COLO829 (cell line): ENCODE data around the gene GRIN2C.

Experiments used
- DNase-seq: peaks from one replicate; pipeline ENCODE4 v3.0.0; 2012; ENCODE audit warnings: low spot score

The GRIN2C gene

DNA sequence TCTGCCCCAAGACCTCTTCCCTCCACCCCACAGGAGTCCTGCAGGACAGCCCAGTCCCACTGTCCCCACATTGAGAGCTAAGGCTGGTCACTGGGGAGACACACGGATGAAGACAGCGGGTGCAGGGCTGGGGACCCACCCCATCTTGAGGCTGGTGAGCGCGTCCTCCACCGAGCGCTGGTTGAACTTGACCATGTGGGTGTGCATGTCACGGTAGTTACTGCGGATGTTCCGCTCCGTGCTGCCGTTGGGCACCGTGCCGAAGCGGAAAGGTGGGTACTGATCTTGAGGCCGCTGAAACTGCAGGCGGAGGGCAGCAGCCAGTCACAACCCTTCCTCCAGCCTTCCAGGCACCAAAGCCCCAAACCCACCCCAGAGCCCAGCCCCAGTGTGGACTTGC lies 13.1 kb downstream of the GRIN2C start:
- no peak for DNase-seq

DNA sequence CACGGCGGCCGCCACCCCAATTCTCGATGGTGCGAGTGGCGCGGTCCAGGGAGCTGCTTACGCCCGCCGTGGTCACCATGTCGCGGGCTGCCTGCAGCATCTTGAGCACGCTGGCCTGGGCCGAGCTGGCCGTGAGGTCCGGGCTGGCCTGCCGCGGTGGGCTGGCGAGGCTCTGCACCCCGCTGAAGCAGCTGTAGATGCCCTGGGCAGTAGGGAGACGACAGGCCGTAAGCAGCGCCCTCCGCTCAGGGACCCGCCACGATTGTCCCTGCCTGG lies 16.4 kb downstream of the GRIN2C start:
- no peak for DNase-seq

DNA sequence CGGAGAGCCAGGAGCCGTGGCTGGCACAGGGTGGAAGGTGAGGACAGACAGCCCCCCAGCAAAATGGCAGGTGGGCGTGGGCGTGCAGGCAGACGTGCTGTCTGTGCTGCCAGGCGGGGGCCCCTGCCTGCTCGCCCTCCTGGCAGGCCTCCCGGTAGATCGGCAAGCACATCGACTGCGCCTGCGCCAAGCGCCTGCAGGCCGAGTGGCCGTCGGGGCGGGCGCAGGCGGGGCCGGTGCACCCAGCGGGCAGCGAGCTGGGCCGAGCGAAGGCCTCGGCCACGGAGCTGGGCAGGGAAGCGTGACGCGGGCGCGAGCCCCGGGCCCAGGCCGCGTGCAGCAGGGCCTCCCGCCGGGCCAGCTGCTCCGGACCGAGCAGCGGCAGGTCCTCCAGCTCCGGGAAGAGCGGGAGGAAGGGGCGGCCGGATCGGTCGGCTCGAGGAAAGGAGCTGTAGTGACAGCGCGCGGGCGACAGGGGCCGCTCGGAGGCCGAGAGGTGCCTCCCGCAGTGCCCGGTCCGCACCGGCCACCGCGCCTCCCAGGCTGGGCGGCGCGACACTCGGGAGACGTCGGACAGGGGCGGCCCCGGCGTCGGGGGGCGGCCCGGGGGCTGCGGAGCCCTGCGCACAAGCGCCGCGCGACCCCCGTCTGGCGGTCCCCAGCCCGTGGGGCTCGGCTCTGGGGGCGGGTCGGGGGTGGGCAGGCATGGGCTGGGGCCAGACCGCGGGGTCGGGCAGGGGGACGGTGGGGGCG lies 16.9 kb downstream of the GRIN2C start:
- no peak for DNase-seq

DNA sequence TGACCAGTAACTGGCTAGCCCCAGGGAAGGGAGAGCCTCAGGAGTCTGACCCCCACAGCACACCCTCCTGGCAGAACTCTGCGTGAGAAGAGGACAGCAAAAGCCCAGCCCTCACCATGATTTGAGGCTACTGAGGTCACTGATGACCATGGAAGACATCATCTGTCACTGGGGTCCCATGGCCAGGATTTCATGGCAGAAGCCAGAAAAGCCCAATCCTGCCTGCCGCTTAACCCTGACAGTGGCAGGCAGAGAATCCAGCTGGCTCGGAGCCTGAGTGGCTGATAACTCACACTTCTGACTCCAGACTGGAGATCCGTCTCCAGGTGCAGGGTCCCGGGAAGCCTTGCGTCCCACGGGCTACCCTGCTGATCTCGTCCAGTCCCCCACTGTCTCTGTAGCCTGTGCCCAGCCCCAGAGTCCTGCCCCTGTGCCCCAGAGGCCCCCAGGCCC lies 17.5 kb downstream of the GRIN2C start:
- DNase-seq: no peak

DNA sequence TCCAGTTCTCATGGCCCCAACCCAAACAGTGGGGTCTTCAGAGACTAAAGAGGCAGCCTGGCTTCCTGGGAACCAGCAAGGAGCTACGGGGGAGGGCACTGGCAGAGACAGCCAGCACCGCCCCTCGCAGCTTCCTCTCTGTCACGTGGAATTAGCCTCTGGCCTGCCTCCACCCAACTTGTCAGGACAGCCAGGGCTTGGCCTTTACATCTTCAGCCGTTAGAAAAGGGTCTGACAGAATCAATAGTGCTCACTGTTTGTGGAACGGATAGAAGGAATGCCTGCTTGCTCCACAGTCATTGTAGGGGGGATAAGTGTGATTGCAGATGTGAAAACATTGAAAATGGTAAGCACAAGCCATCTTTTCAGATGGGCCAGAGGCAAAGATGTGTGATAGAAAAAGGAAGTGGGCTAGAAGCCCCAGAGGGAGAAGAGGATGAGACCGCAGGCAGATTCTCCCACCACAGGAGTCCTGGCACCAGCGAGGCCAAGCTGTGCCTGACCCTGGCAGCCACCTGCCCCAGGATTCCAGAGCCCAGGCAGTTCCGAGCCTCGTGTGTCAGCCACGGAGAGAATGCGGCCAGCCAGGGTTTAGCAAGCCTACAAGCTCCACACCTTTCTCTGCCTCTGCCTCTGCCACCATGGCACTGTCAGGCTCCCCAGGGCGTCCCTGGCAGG lies 18.6 kb downstream of the GRIN2C start:
- DNase-seq: peak; percentile 77

DNA sequence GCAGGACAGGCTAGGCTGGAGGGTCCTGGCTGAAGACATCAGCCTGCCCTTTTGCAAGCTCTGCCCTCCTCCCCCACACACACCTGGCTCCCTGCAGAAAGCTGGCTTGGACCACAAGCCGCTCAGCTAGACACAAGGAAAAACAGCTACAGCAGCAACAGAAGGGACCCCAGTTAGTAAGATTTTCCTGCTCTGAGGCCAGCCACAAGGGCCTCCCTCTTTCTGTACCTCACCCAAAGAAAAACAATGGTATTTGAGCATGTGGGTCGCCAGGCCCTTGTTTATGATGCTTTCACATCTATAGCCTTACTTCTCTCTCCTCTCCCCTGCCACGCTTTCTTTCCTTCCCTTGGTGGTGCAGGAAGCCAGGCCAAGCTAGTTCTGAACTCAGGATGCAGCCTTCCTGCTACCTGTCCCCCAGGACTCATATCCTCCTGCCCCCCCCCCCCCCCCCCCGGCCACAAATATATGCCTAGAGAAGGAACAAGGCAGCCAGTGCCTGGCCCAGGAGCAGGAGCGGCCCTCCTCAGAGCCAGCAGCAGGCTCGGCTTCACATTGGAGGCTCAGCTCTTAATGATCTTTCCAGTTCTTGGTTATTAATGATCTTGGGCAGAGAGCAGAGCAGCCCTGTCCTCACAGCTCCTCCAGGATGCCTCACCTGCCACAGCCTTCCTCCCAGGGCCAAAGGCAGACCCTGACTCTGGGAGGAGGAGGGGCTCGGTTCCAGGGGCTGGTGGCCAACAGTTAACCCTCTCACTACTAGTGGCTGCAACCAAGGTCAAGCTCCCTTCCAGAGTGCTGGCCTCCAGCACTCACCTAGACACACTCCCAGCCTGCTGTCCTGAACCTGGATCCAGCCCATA lies 19.5 kb downstream of the GRIN2C start:
- DNase-seq: no peak

DNA sequence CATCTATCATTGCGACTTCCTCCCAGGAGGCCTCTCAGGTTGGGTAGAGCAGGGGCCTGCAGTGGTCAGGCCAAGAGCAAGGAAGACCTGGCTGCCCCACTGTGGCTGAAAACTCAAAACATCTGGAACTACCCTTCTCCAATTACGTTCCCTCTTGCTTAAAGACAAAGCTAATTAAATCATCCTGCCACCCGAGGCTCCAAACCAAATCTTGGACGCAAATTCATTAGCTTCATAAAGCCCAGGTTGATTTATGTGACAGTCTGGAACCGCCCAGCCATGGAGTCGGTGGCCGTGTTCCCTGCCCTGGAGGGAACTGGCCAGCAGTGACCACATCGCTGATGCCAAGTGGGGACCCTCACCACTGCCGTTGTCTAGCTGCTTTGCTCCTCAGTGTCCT lies 21.4 kb downstream of the GRIN2C start:
- no peak for DNase-seq

DNA sequence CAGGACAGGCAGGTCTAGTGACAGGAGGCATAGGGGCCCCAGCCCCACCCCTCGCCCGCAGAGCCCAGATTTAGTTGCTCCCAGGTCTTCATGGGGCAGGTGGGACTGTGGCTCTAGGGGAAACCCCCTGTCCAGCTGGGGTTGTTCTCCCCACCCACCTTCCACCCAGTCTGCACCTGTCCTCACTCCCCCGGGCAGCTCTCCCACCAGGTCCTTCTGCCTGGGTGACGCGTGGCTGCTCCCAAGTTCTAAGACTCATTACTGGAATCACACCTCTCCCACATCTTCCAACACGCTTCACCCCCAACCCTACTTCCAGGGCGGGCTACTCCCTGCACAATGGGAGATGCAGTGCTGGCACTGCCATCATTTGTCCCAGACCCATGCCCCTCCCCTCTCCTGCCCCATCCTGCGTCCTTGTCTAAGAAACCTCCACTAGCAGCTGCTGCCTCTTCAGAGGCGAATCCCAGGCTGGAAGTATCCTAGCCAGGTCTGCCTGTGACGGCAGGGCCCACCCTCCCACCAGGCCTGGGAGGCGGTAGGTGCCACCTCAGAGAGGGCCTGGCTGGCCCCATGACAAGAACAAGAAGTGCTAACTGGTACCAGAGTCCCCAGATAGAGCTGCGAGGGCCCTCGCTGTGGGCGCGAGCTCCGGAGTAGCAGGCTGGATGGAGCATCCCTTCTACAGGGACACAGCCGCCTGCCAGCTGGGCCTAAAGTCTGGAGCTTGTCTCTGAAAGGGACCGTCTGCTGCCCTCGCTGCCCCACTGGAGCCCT lies 22.8 kb downstream of the GRIN2C start:
- DNase-seq: no peak

DNA sequence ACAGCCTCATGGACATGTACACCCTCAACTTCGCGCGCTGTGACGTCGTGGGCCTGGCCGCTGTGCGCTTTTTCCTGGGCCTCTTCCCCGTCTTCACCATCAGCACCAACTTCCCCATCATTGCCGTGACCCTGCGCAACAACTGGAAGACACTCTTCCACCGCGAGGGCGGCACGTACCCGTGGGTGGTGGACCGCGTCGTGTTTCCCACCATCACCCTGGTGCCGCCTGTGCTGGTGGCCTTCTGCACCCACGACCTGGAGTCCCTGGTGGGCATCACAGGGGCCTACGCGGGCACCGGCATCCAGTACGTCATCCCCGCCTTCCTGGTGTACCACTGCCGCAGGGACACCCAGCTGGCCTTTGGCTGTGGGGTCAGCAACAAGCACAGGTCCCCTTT lies 23.5 kb downstream of the GRIN2C start:
- DNase-seq: no peak

DNA sequence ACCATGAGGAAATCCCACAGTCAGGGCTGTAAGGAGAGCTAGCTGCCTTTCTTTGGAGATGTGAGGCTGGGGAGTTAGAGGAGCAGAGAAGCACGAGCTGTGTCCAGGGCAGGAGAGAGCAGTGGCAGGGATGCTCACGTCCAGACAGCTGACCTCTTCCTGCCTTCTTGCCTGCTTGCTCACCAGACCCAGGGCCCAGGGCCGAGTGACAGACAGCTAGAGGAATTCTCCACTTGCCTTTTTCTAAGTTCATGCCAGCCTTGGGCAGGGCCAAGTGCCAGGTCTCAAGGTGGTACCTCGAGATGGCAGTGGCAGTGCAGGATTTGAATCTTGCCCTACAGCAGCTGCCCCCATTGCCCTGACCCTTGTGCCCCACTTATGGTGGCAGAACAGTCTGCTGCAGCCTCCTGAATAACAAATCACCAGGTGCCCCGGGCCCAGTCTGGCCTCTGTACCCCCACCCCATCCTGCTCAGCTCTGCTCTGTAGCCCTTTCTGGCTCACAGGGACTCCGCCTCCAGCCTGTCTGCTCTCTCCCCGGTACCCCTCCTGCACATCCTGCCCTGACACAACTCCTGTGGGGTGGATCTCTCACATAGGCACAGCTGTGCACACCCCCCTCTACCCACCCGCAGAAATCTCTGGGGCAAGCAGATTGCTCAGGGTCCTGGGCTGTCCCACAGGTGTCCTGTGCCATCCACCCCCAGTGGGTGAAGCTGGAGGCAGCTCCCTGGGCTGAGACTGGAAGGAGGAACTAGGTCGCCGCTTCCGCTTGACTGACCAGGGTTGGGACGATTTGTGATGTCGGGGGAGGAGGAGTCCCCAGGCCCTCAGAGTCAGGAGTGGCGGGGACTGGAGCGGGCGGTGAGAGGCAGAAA lies 25.9 kb downstream of the GRIN2C start:
- no peak for DNase-seq

DNA sequence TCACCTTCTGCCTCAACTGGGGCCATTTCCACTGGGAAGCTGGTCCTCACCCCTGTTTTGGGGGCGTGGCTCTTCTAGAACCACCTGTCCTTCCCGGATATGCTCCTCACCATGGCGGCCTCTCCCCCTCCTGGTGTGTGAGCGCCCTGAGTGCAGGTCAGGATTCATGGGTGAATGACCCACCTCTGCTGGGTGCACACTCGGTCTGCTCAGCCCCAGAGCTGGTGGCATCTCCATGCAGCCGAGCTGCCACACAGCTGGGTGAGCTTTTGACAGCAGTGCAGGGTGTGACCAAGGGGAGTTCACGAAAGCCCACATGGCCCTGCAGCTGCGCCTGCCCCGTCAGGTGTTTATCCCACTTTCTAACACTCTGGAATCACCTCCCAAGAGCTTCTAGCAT lies 27.3 kb downstream of the GRIN2C start:
- DNase-seq: no peak

DNA sequence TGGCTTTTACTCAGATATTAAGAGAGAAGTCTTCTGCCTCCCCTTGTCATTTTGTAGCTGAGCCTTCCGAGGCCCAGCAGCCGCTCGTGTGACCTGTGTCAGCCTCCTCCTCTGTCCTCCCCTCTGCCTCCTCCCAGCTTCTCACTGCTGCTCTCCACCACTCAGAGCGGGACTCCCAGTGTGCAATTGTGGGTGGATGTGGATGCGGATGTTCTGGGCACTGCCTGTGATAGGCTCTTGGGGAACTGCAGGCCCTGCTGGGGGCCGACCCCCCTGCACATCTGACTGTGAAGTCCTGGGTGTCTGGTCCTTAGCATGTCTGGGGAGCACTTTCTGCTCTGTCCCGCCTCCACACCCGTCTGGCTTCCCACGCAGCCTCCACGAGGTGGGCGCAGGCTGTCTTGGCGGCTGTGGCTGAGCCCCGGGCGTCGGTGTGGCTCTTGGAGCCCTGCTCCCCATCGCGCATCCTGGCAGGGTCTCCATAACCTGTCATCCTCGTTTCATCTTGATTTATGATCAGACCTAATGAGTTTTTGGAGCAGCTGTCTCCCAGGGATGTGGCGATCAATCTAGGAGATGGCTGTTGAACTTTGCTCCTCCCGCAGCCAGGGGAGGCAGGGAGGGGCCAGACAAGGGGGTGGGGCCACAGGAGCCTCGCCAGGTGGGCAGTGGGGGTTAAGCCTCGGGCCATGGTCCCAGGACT lies 28.1 kb downstream of the GRIN2C start:
- no peak for DNase-seq

DNA sequence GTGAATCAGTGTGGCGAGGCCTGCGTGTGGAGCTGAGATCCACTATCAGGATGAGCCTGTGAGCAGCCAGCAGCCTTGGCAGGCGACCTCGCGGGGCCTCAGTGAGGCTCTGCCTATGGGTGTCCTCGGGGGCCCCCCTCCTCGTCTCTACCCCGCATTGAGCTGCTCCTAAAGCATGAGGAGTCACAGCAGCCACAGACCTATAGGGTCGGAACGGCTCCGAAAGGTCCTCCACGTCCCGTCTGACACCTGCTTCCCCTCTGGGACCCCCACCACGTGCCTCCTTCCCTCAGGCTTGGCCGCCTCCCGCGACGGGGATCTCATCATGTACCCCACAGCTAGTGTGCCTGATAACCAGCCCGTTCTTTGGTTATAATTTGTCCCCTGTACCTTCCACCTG lies 28.8 kb downstream of the GRIN2C start:
- DNase-seq: no peak

DNA sequence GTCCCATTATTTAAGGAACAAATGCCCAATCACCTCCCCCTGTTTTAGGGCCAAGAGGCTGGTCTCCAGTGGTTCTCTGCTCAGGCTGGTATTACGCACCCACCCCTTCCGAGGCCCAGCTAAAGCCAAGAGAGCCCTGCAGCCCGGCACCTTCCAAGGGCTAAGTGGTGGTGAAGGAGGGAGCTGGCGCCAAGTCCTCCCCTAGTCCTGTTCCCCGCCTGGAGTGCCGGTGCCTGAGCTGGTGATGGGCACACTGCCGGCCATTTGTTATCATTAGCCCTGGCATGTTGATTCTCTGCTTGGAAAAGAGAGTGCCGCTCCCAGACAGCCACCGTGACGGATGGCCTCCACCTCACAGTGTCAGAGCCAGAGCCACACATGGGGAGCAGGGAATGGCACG lies 31.9 kb downstream of the GRIN2C start:
- no peak for DNase-seq

DNA sequence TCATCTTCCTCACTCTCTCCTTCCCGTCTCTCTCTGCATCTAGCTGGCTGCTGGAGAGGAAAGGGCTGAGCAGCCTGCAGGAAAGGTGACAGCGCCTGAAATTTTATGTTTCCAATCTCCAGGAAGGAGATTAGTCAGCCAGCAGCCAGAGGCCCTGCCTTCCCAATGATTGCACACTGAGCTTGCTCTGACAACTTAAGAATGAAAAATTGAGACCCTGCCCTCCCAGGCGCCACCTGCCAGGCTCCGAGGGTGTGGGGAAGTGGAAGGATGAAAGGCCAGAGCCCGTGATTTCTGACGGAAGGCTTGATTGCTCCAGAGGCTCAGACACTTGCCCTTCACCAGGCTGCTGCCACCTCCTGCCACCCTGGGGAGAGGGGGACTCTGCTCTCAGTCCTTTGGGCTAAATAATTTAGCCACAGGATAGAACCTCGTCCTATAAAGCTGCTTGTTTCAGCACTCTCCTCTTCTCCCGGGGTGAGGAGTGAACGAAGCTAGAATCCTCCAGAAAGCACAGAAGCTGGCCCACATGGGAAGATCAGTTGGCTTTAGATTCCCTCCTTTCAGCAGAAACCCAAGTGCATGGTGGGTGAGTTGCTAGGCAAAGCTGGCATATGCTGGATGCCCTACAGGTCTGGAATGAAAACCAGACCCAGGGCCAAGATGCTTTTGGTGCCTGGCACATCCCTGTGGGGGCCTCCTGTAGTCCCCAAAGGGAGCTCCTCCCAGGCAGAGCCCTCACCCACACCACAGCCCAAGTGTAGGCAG lies 33.5 kb downstream of the GRIN2C start:
- DNase-seq: no peak

DNA sequence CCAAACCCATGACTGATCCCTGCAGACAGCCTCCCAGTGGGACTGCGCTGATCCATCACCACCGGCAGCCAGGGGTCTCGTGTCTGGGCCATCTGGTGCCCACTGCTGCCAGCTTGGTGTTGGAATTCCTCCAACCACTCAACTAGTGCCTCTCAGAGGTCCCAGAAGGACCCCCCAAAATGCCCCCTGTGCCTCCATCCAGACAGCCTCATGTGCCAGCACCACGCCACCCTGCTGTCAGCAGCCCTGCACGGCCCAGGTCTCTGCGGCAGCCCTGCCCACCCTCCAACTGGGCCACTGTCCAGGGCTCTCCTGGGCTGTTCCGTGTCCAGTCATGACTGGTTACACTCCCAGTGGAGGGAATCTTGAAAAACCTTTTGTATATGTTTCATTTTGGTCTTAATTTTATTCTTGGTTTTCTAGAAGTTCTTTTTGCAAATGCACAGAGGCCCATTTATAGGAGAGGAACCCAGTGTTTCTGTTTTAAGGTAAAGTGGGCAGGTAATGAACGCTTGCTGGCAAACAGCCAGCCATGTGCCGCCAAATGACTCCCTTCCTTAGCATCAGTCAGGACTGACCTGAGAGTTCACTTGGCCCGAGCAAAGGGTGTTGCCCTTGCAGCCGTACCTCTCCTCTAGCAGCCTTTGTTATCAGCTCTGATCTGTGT lies 34.6 kb downstream of the GRIN2C start:
- DNase-seq: no peak

DNA sequence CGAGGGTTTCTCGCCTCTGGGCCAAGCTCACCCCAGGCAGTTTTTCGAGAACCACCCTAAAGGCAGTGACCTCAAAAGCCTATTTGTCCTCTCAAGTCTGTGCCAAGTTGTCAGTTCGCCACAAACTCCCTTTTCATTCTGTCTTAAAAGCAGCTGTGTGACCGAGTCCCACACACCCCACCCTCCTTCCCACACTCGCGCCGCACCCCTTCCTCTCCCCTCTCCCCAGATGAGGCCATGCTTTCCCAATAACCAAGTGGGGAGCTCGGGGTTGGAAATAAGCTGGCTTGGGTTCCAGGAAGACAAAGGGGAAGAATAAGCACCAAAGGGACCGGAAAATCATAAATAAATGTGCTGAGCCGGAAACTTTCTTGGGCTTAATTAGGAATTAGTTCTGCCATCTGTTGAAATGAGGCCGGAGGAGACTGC lies 36.7 kb downstream of the GRIN2C start:
- no peak for DNase-seq

DNA sequence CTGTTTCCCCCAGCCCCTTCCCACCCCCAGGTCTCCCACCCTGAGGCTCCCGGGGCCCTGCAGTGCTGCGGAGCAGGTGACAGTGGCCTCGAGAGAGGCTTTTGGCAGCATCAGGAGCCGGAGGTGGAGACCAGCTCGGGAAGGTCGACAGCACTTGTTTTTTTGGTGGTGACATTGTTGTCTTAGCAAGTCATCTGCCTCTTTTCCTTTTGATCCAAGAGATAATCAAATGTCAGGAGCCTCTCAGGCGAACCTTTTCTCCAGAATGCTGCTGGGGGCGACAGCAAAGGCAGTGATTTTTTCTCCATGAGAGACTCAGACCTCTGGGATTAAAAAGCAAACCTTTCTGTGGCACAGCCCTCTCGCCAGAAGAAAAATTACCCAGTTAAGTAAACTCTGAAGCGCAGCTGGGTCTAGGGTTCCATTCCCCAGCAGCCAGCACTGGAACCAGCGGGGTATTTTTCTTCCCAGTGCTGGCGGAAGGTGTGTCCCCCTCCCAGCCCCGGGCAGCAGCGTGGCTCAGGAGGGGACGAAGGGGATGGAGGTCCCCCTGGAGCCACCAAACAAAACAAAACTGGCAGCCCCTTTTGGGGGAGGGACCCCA lies 37.2 kb downstream of the GRIN2C start:
- no peak for DNase-seq
